ENCODE measurements around the gene SLC22A4.

Gene SLC22A4

GRCh38 chr5:132392978-132393825 is 99.0 kb downstream of the SLC22A4 start:
- TF ChIP-seq CTCF (conservative IDR thresholded peaks at IDR 0.05; ENCODE audit: low read length), result no peak
- DNase-seq (ENCODE audit: low read depth), result no peak
- no peak overlapping the region for H3K4me3 ChIP-seq (ENCODE audit: low read length)
